NB4 (cell line): Measurements from ENCODE around the gene DECR2.
"Not testable (repeated sequence)": the region's sequence is repeated elsewhere in the genome, so short reads cannot be mapped to it uniquely, and the experiment has no call there.

ENCODE experiments used
- DNase-seq: peaks from one replicate; pipeline ENCODE4 v3.0.0; 2010; ENCODE audit warnings: low read depth
- H3K4me3 ChIP-seq: one replicate; pipeline ENCODE4 v1.5.1; 2011; ENCODE audit warnings: mild to moderate bottlenecking, low read depth, low read length, moderate library complexity
- MAX ChIP-seq: IDR thresholded peaks from 2 replicates; pipeline ENCODE4 v1.6.1; 2011; ENCODE audit warnings: low read depth, low read length
- MYC ChIP-seq: IDR thresholded peaks from 2 replicates; pipeline ENCODE4 v1.6.1; 2011; ENCODE audit warnings: low read depth, low read length
- POLR2A ChIP-seq: IDR thresholded peaks from 2 replicates; pipeline ENCODE4 v1.6.1; 2011; ENCODE audit warnings: mild to moderate bottlenecking; ENCODE audit not compliant: insufficient read length; ENCODE audit errors: extremely low read depth
- TF ChIP-seq, protein P1 (sequence below): IDR thresholded peaks from one replicate; pipeline ENCODE4 v1.5.1; 2012; ENCODE audit warnings: low read depth, low read length

DECR2 gene

GRCh38 chr16:380762-381011, 21.0 kb upstream of the DECR2 start:
- no peak for TF ChIP-seq POLR2A
- no peak for TF ChIP-seq MYC
- TF ChIP-seq, protein P1, sequence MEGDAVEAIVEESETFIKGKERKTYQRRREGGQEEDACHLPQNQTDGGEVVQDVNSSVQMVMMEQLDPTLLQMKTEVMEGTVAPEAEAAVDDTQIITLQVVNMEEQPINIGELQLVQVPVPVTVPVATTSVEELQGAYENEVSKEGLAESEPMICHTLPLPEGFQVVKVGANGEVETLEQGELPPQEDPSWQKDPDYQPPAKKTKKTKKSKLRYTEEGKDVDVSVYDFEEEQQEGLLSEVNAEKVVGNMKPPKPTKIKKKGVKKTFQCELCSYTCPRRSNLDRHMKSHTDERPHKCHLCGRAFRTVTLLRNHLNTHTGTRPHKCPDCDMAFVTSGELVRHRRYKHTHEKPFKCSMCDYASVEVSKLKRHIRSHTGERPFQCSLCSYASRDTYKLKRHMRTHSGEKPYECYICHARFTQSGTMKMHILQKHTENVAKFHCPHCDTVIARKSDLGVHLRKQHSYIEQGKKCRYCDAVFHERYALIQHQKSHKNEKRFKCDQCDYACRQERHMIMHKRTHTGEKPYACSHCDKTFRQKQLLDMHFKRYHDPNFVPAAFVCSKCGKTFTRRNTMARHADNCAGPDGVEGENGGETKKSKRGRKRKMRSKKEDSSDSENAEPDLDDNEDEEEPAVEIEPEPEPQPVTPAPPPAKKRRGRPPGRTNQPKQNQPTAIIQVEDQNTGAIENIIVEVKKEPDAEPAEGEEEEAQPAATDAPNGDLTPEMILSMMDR: no peak
- TF ChIP-seq MAX: no peak
- no peak for DNase-seq
- peak overlapping the region; percentile 49 for H3K4me3 ChIP-seq

GRCh38 chr16:381012-381788, 20.5 kb upstream of the DECR2 start:
- H3K4me3 ChIP-seq: peak overlapping the region; percentile 49
- DNase-seq: peak; percentile 46
- TF ChIP-seq MAX (no peak), POLR2A (no peak), MYC (no peak)
- TF ChIP-seq, protein P1: no peak

DNA sequence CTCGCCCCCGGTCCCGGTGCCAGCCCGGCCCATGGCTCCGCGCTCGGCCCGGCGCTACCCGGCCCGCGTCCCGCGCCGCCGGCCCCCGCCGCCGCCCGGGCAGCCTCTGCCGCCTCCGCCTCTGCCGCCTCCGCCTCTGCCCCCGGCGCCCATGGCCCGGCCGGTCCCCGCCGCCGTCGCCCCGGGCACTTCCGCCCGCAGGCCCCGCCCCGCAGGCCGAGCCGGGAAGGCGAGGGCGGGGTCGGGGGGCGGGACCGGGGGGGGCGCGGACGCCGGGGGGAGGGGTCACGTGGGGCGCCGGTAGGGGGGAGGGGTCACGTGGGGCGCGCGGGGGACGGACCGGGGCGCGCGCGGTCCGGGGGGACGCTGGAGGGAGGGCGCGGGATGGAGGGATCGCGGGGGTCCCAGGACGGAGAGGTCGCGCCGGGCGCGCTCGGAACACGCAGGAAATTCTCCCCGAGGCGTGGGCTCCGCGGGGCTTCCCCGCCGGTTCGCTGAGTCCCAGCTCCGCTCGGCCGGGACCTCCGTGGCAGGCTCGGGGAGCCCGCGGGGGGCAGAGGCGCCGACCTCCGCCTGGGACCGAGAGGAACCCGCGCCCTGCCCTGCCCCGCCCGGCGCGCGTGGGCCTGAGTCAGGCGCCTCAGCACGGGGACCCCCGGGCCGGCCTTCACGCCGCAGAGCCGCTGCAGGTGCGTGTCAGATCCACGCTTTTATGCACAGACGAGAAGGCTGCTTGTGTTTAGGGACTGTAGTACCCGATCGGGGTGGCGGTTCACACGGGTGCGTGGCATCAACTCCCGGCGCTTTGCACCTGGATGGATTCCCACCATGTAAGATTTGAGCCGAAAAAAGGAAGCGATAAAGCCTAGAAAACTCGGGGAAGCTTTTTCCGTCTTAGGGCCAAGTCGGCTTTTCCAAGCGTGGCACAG, 19.6 kb upstream of the DECR2 start, which contains the start of gene PGAP6:
Gene PGAP6, minus strand, starts transcription at position 190 of the 929 bp plus-strand sequence. Its CDS starts 157 bp downstream, at position 33.
- peak; percentile 58 for DNase-seq
- peak; percentile 16 for TF ChIP-seq POLR2A
- TF ChIP-seq MYC: no peak
- TF ChIP-seq, protein P1: no peak
- TF ChIP-seq MAX: no peak
- H3K4me3 ChIP-seq: peak within 1 kb of the TSS; percentile 49

- TF ChIP-seq, protein P1: no peak
- TF ChIP-seq MAX (no peak), MYC (no peak), POLR2A (no peak)
- no peak for DNase-seq
- H3K4me3 ChIP-seq: no peak overlapping the region
These were observed 18.2 kb upstream of the DECR2 start for GRCh38 chr16:383326-384051.

GRCh38 chr16:386641-387156, 15.0 kb upstream of the DECR2 start:
- no peak overlapping the region for H3K4me3 ChIP-seq
- DNase-seq: no peak
- no peak for TF ChIP-seq MAX
- TF ChIP-seq MYC: no peak
- TF ChIP-seq POLR2A: no peak
- TF ChIP-seq, protein P1: no peak

DNA sequence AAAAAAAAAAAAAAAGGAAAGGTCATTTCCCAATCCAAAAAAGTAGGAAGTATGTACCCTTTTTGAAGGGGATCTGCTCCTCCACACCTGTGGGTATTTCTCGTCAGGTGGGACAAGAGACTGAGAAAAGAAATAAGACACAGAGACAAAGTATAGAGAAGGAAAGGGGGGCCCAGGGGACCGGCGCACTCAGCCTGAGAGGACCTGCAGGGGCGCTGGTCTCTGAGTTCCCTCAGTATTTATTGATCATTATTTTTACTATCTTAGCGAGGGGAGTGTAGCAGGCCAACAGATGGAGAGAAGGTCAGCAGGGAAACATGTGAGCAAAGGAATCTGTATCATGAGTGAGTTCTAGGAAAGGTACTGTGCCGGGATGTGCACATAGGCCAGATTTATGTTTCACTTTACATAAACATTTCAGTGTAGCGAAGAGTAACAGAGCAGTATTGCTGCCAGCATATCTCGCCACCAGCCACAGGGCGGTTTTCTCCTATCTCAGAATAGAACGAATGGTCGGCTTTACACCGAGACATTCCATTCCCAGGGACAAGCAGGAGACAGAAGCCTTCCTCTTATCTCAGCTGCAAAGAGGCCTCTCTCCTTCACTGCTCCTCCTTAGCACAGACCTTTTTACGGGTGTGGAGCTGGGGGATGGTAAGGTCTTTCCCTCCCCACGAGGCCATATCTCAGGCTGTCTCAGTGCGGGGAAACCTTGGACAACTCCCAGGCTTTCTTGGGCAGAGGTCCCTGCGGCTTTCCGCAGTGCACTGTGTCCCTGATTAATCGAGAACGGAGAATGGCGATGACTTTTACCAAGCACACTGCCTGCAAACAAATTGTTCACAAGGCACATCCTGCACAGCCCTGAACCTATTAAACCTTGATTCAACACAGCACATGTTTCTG, 13.7 kb upstream of the DECR2 start:
- H3K4me3 ChIP-seq: not testable (repeated sequence)

More for the DNA sequence above, 13.7 kb upstream of the DECR2 start:
- DNase-seq: not testable (repeated sequence)
